HepG2 (cell line): ENCODE measurements around the gene NMUR1. TPM values are rescaled to one million over a fixed set of nuclear protein-coding genes. Genes with fewer than 3 reads are reported as not detected.
"Not testable (repeated sequence)": the region's sequence is repeated elsewhere in the genome, so short reads cannot be mapped to it uniquely, and the experiment has no call there.

Experiments
- ATAC-seq: fragments of 200-7000 bp; cut with Tn5 transposase; 3 replicates; pipeline ENCODE4 v1.9.1; 2020; ENCODE audit warnings: mild to moderate bottlenecking, moderate library complexity
- BruUV-seq: library from RNA; stranded (reverse); fragments of 400-500 nt; replicated peaks from 2 replicates; lab custom pipeline; 2021; lab: Mats Ljungman, UMichigan
- CTCF ChIA-PET: fragments of 300-600 bp; formaldehyde crosslinking; extraction: SDS; loops from one replicate; lab custom pipeline; 2021; ENCODE audit warnings: low total read pairs, inconsistent platforms, low intra/inter-chr PET ratio; lab: Yijun Ruan, JAX
- POLR2A ChIA-PET: fragments of 350-600 bp; sonication (Branson Sonifier 250); formaldehyde crosslinking; loops from one replicate; lab custom pipeline; 2020; ENCODE audit warnings: antibody characterized with exemption, inconsistent platforms; lab: Yijun Ruan, JAX
- DNase-seq: peaks from one replicate; pipeline ENCODE4 v3.0.0-alpha.2; 2015; ENCODE audit warnings: low spot score
- FAIRE-seq: peaks from 3 replicates; lab custom pipeline; 2011; peaks lifted over from hg19 to GRCh38; lab: Jason Lieb, UNC
- H2AFZ ChIP-seq: one replicate; pipeline ENCODE4 v1.6.1; 2011; ENCODE audit warnings: low read length, inconsistent platforms
- H3K27ac ChIP-seq: fragments of 300-600 bp; 3 replicates; pipeline ENCODE4 v1.8.0; 2011; ENCODE audit warnings: mixed run types, mild to moderate bottlenecking, mixed read lengths, low read length, inconsistent platforms; ENCODE audit not compliant: insufficient read depth; ENCODE audit errors: extremely low read length
- H3K27me3 ChIP-seq, 2 experiments: fragments of 200-600 bp in 1 of 2; 2 replicates in 1 of 2; 3 replicates in 1 of 2; pipeline versions ENCODE4 v1.6.0 to v1.8.0; 2011; ENCODE audit warnings: low read length in 2 of 2, mild to moderate bottlenecking in 2 of 2, moderate library complexity in 2 of 2, inconsistent platforms in 1 of 2; ENCODE audit not compliant: insufficient read depth in 2 of 2, control insufficient read depth in 1 of 2
- H3K36me3 ChIP-seq, 2 experiments: fragments of 200-600 bp in 1 of 2; replicated peaks in 1 of 2; 2 replicates in 1 of 2; 3 replicates in 1 of 2; pipeline versions ENCODE4 v1.5.1 to v1.8.0; 2011; ENCODE audit warnings: low read length in 2 of 2, inconsistent platforms in 1 of 2; ENCODE audit not compliant: insufficient read depth in 2 of 2, control insufficient read depth in 1 of 2
- H3K4me1 ChIP-seq: 2 replicates; pipeline ENCODE4 v1.5.1; 2012; ENCODE audit warnings: low read length, inconsistent platforms; ENCODE audit not compliant: insufficient read depth
- H3K4me2 ChIP-seq: 2 replicates; pipeline ENCODE4 v1.6.0; 2011; ENCODE audit warnings: low read depth, low read length, inconsistent platforms
- H3K4me3 ChIP-seq, 3 experiments: fragments of 200-600 bp in 1 of 3; sonication (generic), shearing (Covaris generic) in 1 of 3; replicated peaks in 1 of 3; 2 replicates each; pipeline ENCODE4 v1.5.1; 2011 to 2016; ENCODE audit warnings: low read length in 3 of 3, inconsistent platforms in 2 of 3, low read depth in 2 of 3, mild to moderate bottlenecking in 2 of 3, control low read depth in 1 of 3, mixed read lengths in 1 of 3; ENCODE audit not compliant: insufficient read depth in 1 of 3
- H3K79me2 ChIP-seq: one replicate; pipeline ENCODE4 v1.6.1; 2011; ENCODE audit warnings: low read length, inconsistent platforms; ENCODE audit not compliant: insufficient read depth
- H3K9ac ChIP-seq: 2 replicates; pipeline ENCODE4 v1.6.0; 2011; ENCODE audit warnings: mild to moderate bottlenecking, low read depth, low read length, inconsistent platforms; ENCODE audit not compliant: insufficient read depth
- H3K9me3 ChIP-seq: 2 replicates; pipeline ENCODE4 v1.5.1; 2012; ENCODE audit warnings: mild to moderate bottlenecking, low read length
- H4K20me1 ChIP-seq: 2 replicates; pipeline ENCODE4 v1.6.0; 2011; ENCODE audit warnings: inconsistent platforms, mild to moderate bottlenecking, low read length, moderate library complexity; ENCODE audit not compliant: insufficient read depth
- ATF4 ChIP-seq, 2 experiments: fragments of 450-650 bp in 1 of 2; sonication (generic) in 1 of 2; formaldehyde crosslinking; IDR thresholded peaks; 2 replicates each; pipeline versions ENCODE4 v1.5.0 to v1.8.0; 2020 to 2022; ENCODE audit warnings: mild to moderate bottlenecking in 1 of 2, missing genetic modification reagents in 1 of 2
- CREB1 ChIP-seq, 2 experiments: fragments of 450-650 bp in 1 of 2; IDR thresholded peaks; 2 replicates each; pipeline ENCODE4 v1.6.1; 2016 to 2017; ENCODE audit warnings: control low read depth in 1 of 2, mild to moderate bottlenecking in 1 of 2, missing compliant biosample characterization in 1 of 2, missing genetic modification characterization in 1 of 2
- SIX1 ChIP-seq: sonication (generic); formaldehyde crosslinking; IDR thresholded peaks from 2 replicates; pipeline ENCODE4 v1.4.0; 2020; ENCODE audit warnings: missing genetic modification reagents, borderline replicate concordance
- ZNF589 ChIP-seq: sonication (generic); formaldehyde crosslinking; conservative IDR thresholded peaks from 2 replicates; pipeline ENCODE4 v1.8.0; 2022; ENCODE audit warnings: mild to moderate bottlenecking, moderate library complexity, missing genetic modification reagents
- WGBS: methylation state at CpG from one replicate; pipeline ENCODE4 v1.1.6; 2017; ENCODE audit warnings: low lambda C conversion rate; 5-methylcytosine and 5-hydroxymethylcytosine counted together
- in situ Hi-C: cut with HindIII; loops from 2 replicates; pipeline ENCODE4 v1.10.0; 2017; ENCODE audit warnings: low pct_unique_long_range_greater_than_20kb; ENCODE audit not compliant: extremely low pct_ligation_motif_present
- intact Hi-C: fragments of 100-400 bp; cut with micrococcal nuclease; formaldehyde crosslinking; loops from one replicate; pipeline ENCODE4 v1.10.0; 2022; ENCODE audit not compliant: unreplicated experiment
- polyA plus RNA-seq, 8 experiments: library from polyadenylated mRNA; depleted of rRNA in 3 of 8; stranded (reverse) in 7 of 8; unstranded in 1 of 8; fragments of >200 nt; fragmentation: Illumina TruSeq in 4 of 8; extraction: Trizol in 4 of 8; gene quantifications; 2 replicates each; pipeline versions ENCODE4 v1.2.1 to v1.2.3, GENCODE V29; 2011 to 2016; ENCODE audit warnings: low read depth in 4 of 8, missing spikeins in 1 of 8, mixed read lengths in 1 of 8; ENCODE audit not compliant: insufficient read depth in 1 of 8
- total RNA-seq, 5 experiments: library from RNA; depleted of rRNA; stranded (reverse); fragments of >200 nt; fragmentation: Illumina TruSeq; extraction: Trizol; gene quantifications; 2 replicates each; pipeline ENCODE4 v1.2.3, GENCODE V29; 2016; ENCODE audit warnings: low read depth in 1 of 5

Gene NMUR1
- total and polyA plus RNA-seq, 2 of the 13 experiments (the other 11 are each of a cell fraction or from before 2014, with no cell fraction given), result not detected

- CTCF ChIA-PET; H2AFZ ChIP-seq; in situ Hi-C loops; H3K9ac ChIP-seq; H3K36me3 ChIP-seq; H3K9me3 ChIP-seq; ATAC-seq; H3K4me1 ChIP-seq; POLR2A ChIA-PET; intact Hi-C loops; DNase-seq; H3K4me2 ChIP-seq; H3K79me2 ChIP-seq; H3K4me3 ChIP-seq; H3K27ac ChIP-seq; FAIRE-seq; BruUV-seq; H4K20me1 ChIP-seq; TF ChIP-seq CREB1 (CRISPR knock-in tag; IDR thresholded peaks at IDR 0.05): not testable (repeated sequence)
- peak; percentile 88 for TF ChIP-seq CREB1 (IDR thresholded peaks at IDR 0.05)
- WGBS, result 55% methylated on average over 2 of the region's 2 CpGs
- H3K27me3 ChIP-seq, result peaks cover under 1 to 32% of the 10 kb centered on the region in 2 experiments; a peak in 4 of 5 replicates
These were observed 48.4 kb upstream of the NMUR1 start for GRCh38 chr2:231578655-231579054.

GRCh38 chr2:231576465-231576864 lies 46.2 kb upstream of the NMUR1 start:
- Histone ChIP-seq H3K4me2 (no peak overlapping the region), H3K4me1 (no peaks in the 10 kb centered on the region), H3K9me3 (no peaks in the 10 kb centered on the region), H3K27ac (no peak overlapping the region), H2AFZ (no peak overlapping the region), H4K20me1 (no peaks in the 10 kb centered on the region), H3K4me3 (no peak overlapping the region), H3K27me3 (peaks cover 2 to 26% of the 10 kb centered on the region in 2 experiments; a peak in 4 of 5 replicates), H3K36me3 (no peaks in the 10 kb centered on the region), H3K9ac (no peak overlapping the region), H3K79me2 (no peaks in the 10 kb centered on the region)
- no TSS peak for BruUV-seq
- WGBS, result 19% methylated on average over 4 of the region's 4 CpGs
- POLR2A ChIA-PET, result no interaction called here
- no peak; the same call in 2 of the 3 replicates for ATAC-seq
- no peak for FAIRE-seq
- intact Hi-C loops, result no loop called here
- in situ Hi-C loops, result no loop called here
- no peak for DNase-seq
- TF ChIP-seq ZNF589 (CRISPR knock-in tag), result no peak
- no peak for TF ChIP-seq SIX1 (CRISPR knock-in tag)
- no peak for TF ChIP-seq ATF4 (CRISPR knock-in tag; IDR thresholded peaks at IDR 0.05)
- CTCF ChIA-PET, result no interaction called here
